Measurements from ENCODE around the gene PISD.
"Not testable (repeated sequence)": the region's sequence is repeated elsewhere in the genome, so short reads cannot be mapped to it uniquely, and the experiment has no call there.

The PISD gene

GRCh38 chr22:31662668-31663037 lies 638 bp upstream of the PISD start:
- TF ChIP-seq CTCF (IDR thresholded peaks at IDR 0.05; ENCODE audit: low read depth, low read length, missing control alignments) = no peak
- no peak for DNase-seq (ENCODE audit: extremely low read depth, low read depth)
- peak overlapping the region; percentile 76 for H3K4me3 ChIP-seq (replicated peaks; ENCODE audit: low read depth, low read length)

- peak overlapping the region; percentile 76 for H3K4me3 ChIP-seq (replicated peaks; ENCODE audit: low read depth, low read length)
- DNase-seq (ENCODE audit: extremely low read depth, low read depth) = not testable (repeated sequence)
These were observed 1.1 kb downstream of the PISD start for GRCh38 chr22:31660860-31661341.

- DNase-seq (ENCODE audit: extremely low read depth, low read depth) = no peak
- no peak overlapping the region for H3K4me3 ChIP-seq (replicated peaks; ENCODE audit: low read depth, low read length)
- no peak for TF ChIP-seq CTCF (IDR thresholded peaks at IDR 0.05; ENCODE audit: low read depth, low read length, missing control alignments)
These were observed 2.8 kb downstream of the PISD start for GRCh38 chr22:31659246-31659645.

- TF ChIP-seq CTCF (IDR thresholded peaks at IDR 0.05; ENCODE audit: low read depth, low read length, missing control alignments) = no peak
- no peak overlapping the region for H3K4me3 ChIP-seq (replicated peaks; ENCODE audit: low read depth, low read length)
- DNase-seq (ENCODE audit: extremely low read depth, low read depth) = no peak
These were observed 7.6 kb downstream of the PISD start for GRCh38 chr22:31654408-31654807.

- DNase-seq (ENCODE audit: extremely low read depth, low read depth) = no peak
- H3K4me3 ChIP-seq (replicated peaks; ENCODE audit: low read depth, low read length) = no peak overlapping the region
- TF ChIP-seq CTCF (IDR thresholded peaks at IDR 0.05; ENCODE audit: low read depth, low read length, missing control alignments) = no peak
These were observed 8.1 kb downstream of the PISD start for GRCh38 chr22:31653944-31654343.

GRCh38 chr22:31652911-31653684 lies 8.9 kb downstream of the PISD start:
- no peak overlapping the region for H3K4me3 ChIP-seq (replicated peaks; ENCODE audit: low read depth, low read length)
- no peak for DNase-seq (ENCODE audit: extremely low read depth, low read depth)
- no peak for TF ChIP-seq CTCF (IDR thresholded peaks at IDR 0.05; ENCODE audit: low read depth, low read length, missing control alignments)

GRCh38 chr22:31652088-31652487 lies 9.9 kb downstream of the PISD start:
- no peak overlapping the region for H3K4me3 ChIP-seq (replicated peaks; ENCODE audit: low read depth, low read length)
- no peak for TF ChIP-seq CTCF (IDR thresholded peaks at IDR 0.05; ENCODE audit: low read depth, low read length, missing control alignments)
- DNase-seq (ENCODE audit: extremely low read depth, low read depth) = no peak

Data from HFF-Myc (cell line).